Measurements from ENCODE around the gene TFB1M. TPM values are rescaled to one million over a fixed set of nuclear protein-coding genes. Genes with fewer than 3 reads are reported as not detected.

TFB1M gene
- total RNA-seq, 4 donors from 2014 or later, result 3.2 to 43.4 (median 16.5) TPM

DNA sequence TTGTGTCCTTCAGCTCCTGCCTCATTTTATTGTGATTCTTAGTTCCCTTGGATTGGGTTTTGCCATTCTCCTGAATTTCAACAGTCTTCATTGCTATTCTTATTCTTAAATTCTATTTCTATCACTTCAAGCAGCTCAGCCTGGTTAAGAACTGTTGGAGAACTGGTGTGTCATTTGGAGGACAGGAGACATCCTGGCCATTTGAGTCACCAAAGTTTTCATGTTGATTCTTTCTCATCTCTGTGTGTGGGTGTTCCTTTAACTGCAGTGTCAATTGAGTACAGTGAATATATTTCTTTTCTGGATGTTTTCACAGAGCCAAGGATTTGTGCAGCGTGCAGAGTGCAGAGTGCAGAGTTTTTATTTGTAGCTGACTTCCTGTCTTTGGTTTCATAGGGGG, 33.5 kb upstream of the TFB1M start:
- WGBS, 2 donors (ENCODE audit: low coverage in 1 of 2), result 77% methylated on average over 1 of the region's 1 CpG; no CpG with 5 or more reads in 1 of the 2 donors
- no peak for DNase-seq
- H3K27me3 ChIP-seq, result no peaks in the 10 kb centered on the region
- H3K36me3 ChIP-seq, result no peaks in the 10 kb centered on the region
- no peaks in the 10 kb centered on the region for H3K4me1 ChIP-seq
- in situ Hi-C loops (cut with MboI; ENCODE audit: low pct_ligation_motif_present in 1 of 4, low pct_unique_long_range_greater_than_20kb in 1 of 4, low sequenced_read_pairs in 3 of 4) (loop anchor here in 3 of 4 donors (25.0 kb wide), 3 partner anchors 190 to 1215 kb away; no protein-coding TSS in a partner anchor), intact Hi-C loops (cut with DNase I; ENCODE audit: low total_unique reads) (no loop called here)
- TF ChIP-seq, protein P1, sequence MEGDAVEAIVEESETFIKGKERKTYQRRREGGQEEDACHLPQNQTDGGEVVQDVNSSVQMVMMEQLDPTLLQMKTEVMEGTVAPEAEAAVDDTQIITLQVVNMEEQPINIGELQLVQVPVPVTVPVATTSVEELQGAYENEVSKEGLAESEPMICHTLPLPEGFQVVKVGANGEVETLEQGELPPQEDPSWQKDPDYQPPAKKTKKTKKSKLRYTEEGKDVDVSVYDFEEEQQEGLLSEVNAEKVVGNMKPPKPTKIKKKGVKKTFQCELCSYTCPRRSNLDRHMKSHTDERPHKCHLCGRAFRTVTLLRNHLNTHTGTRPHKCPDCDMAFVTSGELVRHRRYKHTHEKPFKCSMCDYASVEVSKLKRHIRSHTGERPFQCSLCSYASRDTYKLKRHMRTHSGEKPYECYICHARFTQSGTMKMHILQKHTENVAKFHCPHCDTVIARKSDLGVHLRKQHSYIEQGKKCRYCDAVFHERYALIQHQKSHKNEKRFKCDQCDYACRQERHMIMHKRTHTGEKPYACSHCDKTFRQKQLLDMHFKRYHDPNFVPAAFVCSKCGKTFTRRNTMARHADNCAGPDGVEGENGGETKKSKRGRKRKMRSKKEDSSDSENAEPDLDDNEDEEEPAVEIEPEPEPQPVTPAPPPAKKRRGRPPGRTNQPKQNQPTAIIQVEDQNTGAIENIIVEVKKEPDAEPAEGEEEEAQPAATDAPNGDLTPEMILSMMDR (IDR thresholded peaks at IDR 0.05), result no peak
- no peak for TF ChIP-seq EP300 (IDR thresholded peaks at IDR 0.05; ENCODE audit: low read depth)
- TF ChIP-seq POLR2A (IDR thresholded peaks at IDR 0.05), result no peak
- no peak for TF ChIP-seq POLR2AphosphoS5 (IDR thresholded peaks at IDR 0.05)
- H3K9me3 ChIP-seq, result peaks cover 0 to 6% of the 10 kb centered on the region in 2 donors
- H3K27ac ChIP-seq, result no peak overlapping the region
- H3K4me3 ChIP-seq, result no peak overlapping the region

DNA sequence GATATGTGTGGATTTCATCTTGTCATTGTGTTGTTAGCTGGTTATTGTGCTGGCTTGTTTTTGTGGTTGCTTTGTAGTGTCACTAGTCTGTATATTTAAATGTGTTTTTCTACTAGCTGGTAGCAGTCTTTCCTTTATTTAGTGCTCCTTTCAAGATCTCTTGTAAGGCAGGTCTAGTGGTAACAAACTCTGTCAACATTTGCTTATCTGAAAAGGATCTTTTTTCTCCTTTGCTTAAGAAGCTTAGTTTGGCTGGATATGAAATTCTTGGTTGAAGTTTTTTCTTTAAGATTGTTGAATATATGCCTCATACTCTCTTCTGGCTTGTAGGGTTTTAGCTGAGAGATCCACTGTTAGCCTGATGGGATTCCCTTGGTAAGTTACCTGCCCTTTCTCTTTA, 32.7 kb upstream of the TFB1M start:
- Histone ChIP-seq H3K4me3 (no peak overlapping the region), H3K27me3 (no peaks in the 10 kb centered on the region), H3K36me3 (no peaks in the 10 kb centered on the region), H3K4me1 (no peaks in the 10 kb centered on the region), H3K9me3 (peaks cover 0 to 6% of the 10 kb centered on the region in 2 donors), H3K27ac (no peak overlapping the region)
- intact Hi-C loops (cut with DNase I; ENCODE audit: low total_unique reads), result no loop called here
- DNase-seq, result no peak
- TF ChIP-seq, protein P1 (IDR thresholded peaks at IDR 0.05), result no peak
- TF ChIP-seq POLR2AphosphoS5 (IDR thresholded peaks at IDR 0.05) (no peak), EP300 (IDR thresholded peaks at IDR 0.05; ENCODE audit: low read depth) (no peak), POLR2A (IDR thresholded peaks at IDR 0.05) (no peak)
- in situ Hi-C loops (cut with MboI; ENCODE audit: low pct_ligation_motif_present in 1 of 4, low pct_unique_long_range_greater_than_20kb in 1 of 4, low sequenced_read_pairs in 3 of 4), result loop anchor here in 3 of 4 donors (25.0 kb wide), 3 partner anchors 190 to 1215 kb away; no protein-coding TSS in a partner anchor

DNA sequence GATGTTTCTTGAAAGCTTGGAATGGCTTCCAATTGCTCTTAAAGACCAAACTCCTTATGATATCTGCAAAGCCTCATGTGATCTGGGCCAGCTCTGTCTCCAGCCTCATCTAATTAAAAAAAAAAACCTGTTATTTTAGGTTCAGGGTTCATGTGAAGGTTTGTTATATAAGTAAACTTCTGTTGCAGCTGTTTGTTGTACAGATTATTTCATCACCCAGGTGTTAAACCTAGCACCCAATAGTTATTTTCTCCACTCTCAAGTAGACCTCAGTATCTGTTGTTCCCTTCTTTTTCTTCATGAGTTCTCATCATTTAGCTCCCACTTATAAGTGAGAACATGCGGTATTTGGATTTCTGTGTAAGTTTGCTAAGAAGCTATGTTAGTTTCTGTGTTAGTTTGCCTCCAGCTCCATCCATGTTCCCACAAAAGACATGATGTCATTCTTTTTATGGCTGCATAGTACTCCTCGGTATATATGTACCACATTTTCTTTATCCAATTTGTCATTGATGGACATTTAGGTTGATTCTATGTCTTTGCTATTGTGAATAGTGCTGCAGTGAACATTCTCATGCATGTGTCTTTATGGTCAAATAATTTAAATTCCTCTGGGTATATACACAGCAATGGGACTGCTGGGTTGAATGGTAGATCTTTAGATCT, 30.2 kb upstream of the TFB1M start:
- in situ Hi-C loops (cut with MboI; ENCODE audit: low pct_ligation_motif_present in 1 of 4, low pct_unique_long_range_greater_than_20kb in 1 of 4, low sequenced_read_pairs in 3 of 4), result loop anchor here in 3 of 4 donors (25.0 kb wide), 3 partner anchors 193 to 1218 kb away; no protein-coding TSS in a partner anchor
- no peak for TF ChIP-seq POLR2A (IDR thresholded peaks at IDR 0.05)
- no peak for TF ChIP-seq POLR2AphosphoS5 (IDR thresholded peaks at IDR 0.05)
- no peak for TF ChIP-seq EP300 (IDR thresholded peaks at IDR 0.05; ENCODE audit: low read depth)
- TF ChIP-seq, protein P1 (IDR thresholded peaks at IDR 0.05), result no peak

DNA sequence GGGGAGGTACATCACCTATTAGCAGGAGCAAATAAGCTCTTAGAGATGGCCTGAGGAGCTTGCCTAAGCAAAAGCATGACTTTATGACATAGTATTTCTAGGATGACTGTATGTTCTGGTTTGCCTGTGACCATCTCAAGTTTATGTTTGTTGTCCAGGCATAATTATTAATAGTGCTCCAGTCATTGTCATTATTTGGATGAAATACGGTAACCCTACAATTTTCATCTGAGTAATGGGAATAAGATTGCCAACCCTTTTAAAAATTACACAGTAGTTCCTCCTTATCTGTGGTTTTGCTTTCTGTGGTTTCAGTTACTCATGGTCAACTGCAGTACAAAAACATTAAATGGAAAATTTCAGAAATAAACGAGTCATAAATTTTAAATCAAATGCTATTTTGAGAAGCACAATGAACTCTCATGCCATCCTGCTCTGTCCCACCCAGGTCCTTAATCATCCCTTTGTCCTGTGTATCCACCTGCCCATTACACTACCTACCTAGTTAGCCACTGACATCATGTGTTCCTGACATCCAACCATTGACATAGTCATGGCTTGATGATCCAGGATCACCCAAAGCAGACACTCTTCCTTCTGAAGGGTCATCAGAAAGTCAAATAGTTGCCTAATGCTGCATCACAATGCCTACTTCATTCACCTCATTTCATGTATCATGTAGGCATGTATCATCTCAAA, 27.0 kb upstream of the TFB1M start:
- Histone ChIP-seq H3K27ac (no peak overlapping the region), H3K27me3 (no peaks in the 10 kb centered on the region), H3K36me3 (no peaks in the 10 kb centered on the region), H3K4me1 (no peaks in the 10 kb centered on the region), H3K9me3 (peaks cover 0 to 6% of the 10 kb centered on the region in 2 donors), H3K4me3 (no peak overlapping the region)
- 66 to 82% methylated on average over 2 of the region's 2 CpGs for WGBS, 2 donors (ENCODE audit: low coverage in 1 of 2)
- no peak for DNase-seq
- in situ Hi-C loops (cut with MboI; ENCODE audit: low pct_ligation_motif_present in 1 of 4, low pct_unique_long_range_greater_than_20kb in 1 of 4, low sequenced_read_pairs in 3 of 4) (loop anchor here in 3 of 4 donors (25.0 kb wide), 3 partner anchors 196 to 1221 kb away; no protein-coding TSS in a partner anchor), intact Hi-C loops (cut with DNase I; ENCODE audit: low total_unique reads) (no loop called here)
- TF ChIP-seq POLR2A (IDR thresholded peaks at IDR 0.05) (no peak), EP300 (IDR thresholded peaks at IDR 0.05; ENCODE audit: low read depth) (no peak)

More for the DNA sequence above, 30.2 kb upstream of the TFB1M start:
- WGBS, 2 donors (ENCODE audit: low coverage in 1 of 2), result 93 to 100% methylated on average over 2 of the region's 2 CpGs
- Histone ChIP-seq H3K4me1 (no peaks in the 10 kb centered on the region), H3K4me3 (no peak overlapping the region), H3K27me3 (no peaks in the 10 kb centered on the region), H3K27ac (no peak overlapping the region), H3K36me3 (no peaks in the 10 kb centered on the region), H3K9me3 (peaks cover 0 to 6% of the 10 kb centered on the region in 2 donors)
- intact Hi-C loops (cut with DNase I; ENCODE audit: low total_unique reads), result no loop called here
- no peak for DNase-seq

Measured in transverse colon (tissue), 4 donors.